HG02678 (cell line): ENCODE measurements around the gene SNTG2.

Experiments
- ATAC-seq: cut with Tn5 transposase; IDR thresholded peaks from one replicate; pipeline ENCODE4 v1.9.1; 2021; ENCODE audit warnings: mild to moderate bottlenecking, moderate library complexity; ENCODE audit not compliant: unreplicated experiment

Gene SNTG2

GRCh38 chr2:926259-926793 is 24.3 kb upstream of the SNTG2 start:
- ATAC-seq, result no peak

DNA sequence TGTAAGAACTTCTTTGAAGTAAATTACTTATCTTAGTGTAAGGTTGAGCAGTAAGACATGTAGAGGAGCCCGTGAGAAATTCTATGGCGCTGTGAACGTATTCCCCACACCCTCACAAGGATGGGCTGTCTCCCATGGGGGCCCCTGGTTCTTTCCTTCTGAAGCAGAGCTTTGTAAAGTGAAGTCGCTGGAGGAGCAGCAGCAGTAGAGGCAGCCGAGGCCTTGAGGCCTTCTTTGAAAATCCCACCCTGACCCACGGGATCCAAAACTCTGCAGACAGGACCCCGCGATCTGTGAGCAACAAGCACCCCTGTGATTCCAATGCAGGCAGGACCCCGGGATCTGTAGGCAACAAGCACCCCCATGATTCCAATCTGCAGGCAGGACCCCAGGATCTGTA is 23.8 kb upstream of the SNTG2 start:
- no peak for ATAC-seq

DNA sequence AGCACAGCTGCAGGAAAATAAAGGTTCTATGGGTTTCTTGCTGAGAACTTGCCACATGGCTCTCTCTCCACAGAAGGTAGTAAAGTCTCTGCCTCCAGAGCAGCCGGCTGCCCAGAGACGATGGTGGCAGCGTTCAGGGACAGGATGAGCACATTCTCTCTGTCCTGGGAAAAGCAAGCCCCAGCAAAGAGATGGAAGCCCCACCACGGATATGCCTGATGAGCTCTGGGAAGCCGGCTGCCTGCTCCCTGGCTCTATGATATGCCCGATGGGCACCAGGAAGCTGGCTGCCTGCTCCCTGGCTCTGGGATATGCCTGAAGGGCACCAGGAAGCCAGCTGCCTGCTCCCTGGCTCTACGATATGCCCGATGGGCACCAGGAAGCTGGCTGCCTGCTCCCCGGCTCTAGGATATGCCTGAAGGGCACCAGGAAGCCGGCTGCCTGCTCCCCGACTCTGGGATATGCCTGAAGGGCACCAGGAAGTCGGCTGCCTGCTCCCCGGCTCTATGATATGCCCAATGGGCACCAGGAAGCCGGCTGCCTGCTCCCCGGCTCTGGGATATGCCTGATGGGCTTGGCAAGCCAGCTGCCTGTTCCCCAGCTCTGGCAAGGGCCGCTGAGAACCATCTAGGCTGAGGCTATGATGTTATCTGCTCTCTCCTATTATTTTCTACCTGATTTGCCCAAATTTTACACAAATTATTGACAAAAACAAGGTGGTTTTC is 21.5 kb upstream of the SNTG2 start:
- no peak for ATAC-seq

- no peak for ATAC-seq
These were observed 20.7 kb upstream of the SNTG2 start for GRCh38 chr2:929925-930324.

- ATAC-seq, result no peak
These were observed 19.7 kb upstream of the SNTG2 start for GRCh38 chr2:930935-931334.

DNA sequence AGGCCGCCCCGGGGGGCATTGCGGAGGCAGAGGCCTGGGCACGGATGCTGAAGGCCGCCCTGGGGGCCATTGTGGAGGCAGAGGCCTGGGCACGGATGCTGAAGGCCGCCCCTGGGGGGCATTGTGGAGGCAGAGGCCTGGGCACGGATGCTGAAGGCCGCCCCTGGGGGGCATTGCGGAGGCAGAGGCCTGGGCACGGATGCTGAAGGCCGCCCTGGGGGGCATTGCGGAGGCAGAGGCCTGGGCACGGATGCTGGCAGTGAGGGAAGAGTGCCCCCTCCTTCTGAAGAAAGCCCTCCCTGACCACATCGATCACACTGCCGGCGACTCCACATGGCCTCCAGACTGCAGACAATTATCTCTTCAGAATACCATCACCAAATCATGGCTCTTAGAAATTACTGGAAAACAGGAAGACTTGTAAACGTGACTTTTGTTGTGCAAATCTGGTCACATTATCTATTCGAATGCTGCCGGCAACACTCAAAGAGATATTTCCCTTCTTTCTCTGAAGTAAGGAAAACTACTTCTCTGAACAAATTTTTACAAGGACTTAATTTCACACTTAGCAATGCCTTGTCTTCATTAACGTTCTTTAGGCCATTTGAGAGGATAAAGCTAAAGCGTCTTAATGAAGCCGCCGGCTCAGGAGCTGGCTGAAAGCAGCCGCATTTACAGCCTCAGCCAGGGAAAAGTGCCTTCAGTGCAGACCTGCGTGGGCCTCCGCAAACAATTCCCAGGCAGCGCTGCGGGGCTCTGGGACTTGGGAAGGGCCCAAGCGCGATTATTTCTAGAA is 18.1 kb upstream of the SNTG2 start:
- no peak for ATAC-seq

GRCh38 chr2:933734-934295 is 16.8 kb upstream of the SNTG2 start:
- ATAC-seq, result no peak

DNA sequence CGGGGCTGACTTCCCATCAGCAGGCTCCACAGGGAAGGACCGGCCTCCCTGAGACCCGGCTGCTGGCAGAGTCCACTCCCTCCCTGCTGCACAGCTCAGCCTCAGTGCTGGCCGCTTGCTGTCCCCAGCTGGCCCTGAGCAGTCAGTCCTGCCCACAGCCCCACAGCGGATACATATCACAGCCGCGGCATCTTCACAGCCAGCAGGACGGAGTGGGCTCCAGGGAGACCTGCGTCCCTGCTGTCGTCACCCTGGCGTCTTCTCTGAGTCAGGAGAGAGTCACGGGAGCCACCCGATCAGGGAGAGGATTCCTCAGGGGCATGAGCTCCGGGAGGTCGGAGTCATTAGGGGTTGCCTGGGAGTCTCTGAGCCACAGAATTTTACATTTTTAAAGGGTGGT is 13.1 kb upstream of the SNTG2 start:
- ATAC-seq, result no peak

DNA sequence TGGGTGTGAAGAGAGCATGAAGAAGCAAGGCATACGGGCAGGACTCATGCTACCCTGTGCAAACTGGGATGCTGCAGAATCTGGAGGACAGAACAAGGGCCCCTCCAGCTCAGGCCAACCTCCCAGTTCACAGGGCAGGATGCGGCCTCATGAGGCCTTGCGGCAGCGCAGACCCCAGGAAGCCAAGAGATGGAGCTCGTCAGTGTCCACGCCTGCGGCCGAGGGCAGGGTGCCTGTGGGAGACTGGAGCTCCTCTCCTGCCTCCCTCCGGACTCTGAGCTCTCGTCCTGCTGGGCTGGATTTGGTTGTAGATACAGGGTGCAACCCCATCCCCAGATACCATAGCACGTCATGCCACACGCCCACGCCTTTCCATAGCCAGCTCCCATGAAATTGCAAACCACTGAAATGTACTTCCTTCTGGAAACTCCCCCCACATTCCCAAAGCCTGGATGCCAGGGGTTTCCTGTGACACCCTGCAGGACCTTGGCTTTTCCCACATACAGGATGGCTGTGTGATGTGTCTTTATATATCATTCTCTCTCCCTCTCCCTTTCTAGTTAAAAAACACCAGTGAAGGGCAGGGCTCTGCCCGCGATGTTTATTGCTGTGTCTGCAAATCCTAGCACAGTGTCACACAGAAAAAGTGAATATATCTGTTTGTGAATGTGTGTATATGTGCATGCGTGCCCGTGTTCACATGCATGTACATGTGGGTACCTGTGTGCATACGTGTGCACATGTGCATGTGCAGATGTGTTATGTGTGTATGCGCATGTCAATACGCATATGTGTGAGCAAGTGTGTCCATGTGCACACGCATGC is 12.3 kb upstream of the SNTG2 start:
- no peak for ATAC-seq

GRCh38 chr2:939936-940601 is 10.6 kb upstream of the SNTG2 start:
- ATAC-seq, result no peak

DNA sequence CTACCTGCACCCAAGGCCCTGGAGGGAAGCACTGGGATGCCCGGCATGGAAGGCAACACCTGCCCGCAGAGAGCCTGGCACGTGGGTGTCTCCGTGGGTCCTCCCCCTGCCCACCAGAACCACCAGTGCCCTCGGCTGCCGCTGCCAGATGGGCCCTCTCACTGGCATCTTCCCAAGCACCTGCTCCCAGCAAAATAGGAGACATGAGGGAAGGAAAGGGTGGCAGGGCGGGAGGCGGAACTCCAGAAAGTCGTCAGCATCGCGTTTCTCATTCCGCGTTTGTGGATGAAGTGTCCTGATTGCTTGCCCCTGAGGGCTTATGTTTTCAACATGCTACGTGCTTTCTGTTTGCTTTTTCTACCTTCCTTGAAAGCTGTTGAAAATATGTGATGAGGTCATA is 8.8 kb upstream of the SNTG2 start:
- no peak for ATAC-seq

- no peak for ATAC-seq
These were observed 7.7 kb upstream of the SNTG2 start for GRCh38 chr2:942775-943460.

GRCh38 chr2:943461-943797 is 7.2 kb upstream of the SNTG2 start:
- no peak for ATAC-seq

DNA sequence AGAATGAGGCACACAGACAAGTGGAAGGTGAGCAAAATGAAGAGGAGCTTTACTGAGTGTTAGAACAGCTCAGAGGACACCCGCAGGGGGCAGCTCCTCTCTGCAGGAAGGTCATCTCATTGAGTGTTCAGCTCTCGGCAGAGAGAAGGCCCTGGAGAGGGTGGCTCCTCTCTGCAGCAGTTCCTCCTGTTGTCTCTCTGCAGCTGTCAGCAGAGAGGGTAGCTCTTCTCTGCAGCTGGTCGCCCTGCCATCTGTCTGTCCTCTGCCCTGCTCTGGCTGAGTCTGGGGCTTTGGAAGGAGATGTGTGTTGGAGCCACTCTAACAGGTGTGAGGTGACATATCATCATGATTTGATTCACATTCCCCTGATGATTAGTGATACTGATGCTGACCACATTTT is 6.8 kb upstream of the SNTG2 start:
- ATAC-seq, result no peak

- ATAC-seq, result no peak
These were observed 6.0 kb upstream of the SNTG2 start for GRCh38 chr2:944693-945092.

DNA sequence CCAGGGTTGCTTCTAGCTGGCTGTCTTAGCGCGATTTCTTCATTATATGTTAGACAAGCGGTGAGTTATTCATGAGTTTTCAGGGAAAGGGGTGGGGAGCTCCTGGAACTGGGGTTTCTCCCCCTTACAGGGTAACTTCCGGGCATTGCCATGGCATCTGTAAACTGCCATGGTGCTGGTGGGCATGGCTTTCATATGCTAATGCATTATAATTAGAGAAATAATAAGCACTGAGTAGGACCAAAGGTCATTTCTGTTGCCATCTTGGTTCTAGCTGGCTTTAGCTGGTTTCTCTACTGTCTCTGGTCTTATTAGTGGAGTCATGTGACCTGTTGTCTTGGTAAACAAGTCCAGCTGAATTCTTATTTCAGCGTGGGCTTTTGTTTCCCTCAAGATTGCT is 5.5 kb upstream of the SNTG2 start:
- no peak for ATAC-seq

DNA sequence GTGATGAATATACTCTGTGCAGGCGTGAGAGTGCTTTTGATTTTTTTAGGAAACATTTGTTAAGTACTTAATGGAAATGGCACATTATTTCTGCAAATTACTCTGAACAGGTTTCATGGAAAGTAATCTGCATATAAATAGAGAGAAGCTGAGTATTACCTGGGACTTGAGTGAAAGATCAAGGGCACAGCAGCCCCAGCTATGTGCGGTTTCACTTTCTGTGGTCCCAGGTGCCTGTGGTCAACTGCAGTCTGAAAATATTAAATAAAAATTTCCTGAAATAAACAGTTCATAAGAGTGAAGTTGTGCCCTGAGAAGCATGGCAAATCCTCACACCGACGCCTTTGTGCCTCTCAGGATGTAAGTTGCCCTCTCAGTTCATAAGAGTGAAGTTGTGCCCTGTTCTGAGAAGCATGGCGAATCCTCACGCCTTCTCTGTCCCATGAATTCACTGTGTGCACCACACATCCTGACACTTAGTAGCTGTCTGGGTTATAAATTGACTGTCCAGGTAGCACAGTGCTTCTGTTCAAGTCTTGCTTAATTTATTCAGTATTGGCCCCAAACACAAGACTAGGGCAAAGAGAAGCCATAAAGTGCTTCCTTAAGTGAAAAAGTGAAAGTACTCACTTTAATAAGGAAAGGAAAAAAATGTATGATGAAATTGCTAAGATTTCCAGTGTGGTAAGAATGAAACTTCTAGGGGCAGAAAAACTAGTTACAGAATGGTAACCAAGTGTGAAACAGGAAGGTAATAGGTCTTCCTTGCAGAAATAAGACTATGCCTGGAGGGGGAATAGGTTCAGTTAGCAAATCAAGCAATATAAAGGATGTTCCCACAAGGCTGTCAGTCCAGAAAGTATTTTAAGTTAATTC is 4.3 kb upstream of the SNTG2 start:
- peak; percentile 59 for ATAC-seq

GRCh38 chr2:949384-950079 is 1.1 kb upstream of the SNTG2 start:
- ATAC-seq, result no peak
